Caco-2 (cell line): ENCODE results near the gene THRB. TPM values are rescaled to one million over a fixed set of nuclear protein-coding genes. Genes with fewer than 3 reads are reported as not detected.

Experiments used
- BruUV-seq: library from RNA; stranded (reverse); fragments of 400-500 nt; replicated peaks from 2 replicates; lab custom pipeline; 2021; lab: Mats Ljungman, UMichigan
- CTCF ChIA-PET: fragments of 300-600 bp; sonication (Branson Sonifier 250); formaldehyde crosslinking; loops from one replicate; lab custom pipeline; 2022; ENCODE audit warnings: antibody characterized with exemption; lab: Charles Lee
- POLR2A ChIA-PET: fragments of 300-600 bp; sonication (Branson Sonifier 250); formaldehyde crosslinking; loops from one replicate; lab custom pipeline; 2022; ENCODE audit warnings: antibody characterized with exemption; lab: Charles Lee
- DNase-seq, 2 experiments: peaks; one replicate each; pipeline versions ENCODE4 v3.0.0 to v3.0.0-alpha.2; 2020 to 2022
- H3K27me3 ChIP-seq: replicated peaks from 2 replicates; pipeline ENCODE4 v1.6.0; 2011; ENCODE audit warnings: low read length; ENCODE audit not compliant: control insufficient read depth, insufficient read depth
- H3K36me3 ChIP-seq: 2 replicates; pipeline ENCODE4 v1.5.1; 2011; ENCODE audit warnings: low read length; ENCODE audit not compliant: control insufficient read depth, insufficient read depth
- H3K4me1 ChIP-seq: fragments of 250-450 bp; sonication (Bioruptor Pico); 2 replicates; pipeline ENCODE4 v1.5.1; 2020; ENCODE audit warnings: mild to moderate bottlenecking
- H3K4me3 ChIP-seq: 2 replicates; pipeline ENCODE4 v1.5.1; 2011; ENCODE audit warnings: low read depth, mild to moderate bottlenecking, control low read depth, low read length
- H3K9me3 ChIP-seq: fragments of 250-450 bp; sonication (Bioruptor Pico); 2 replicates; pipeline ENCODE4 v1.5.1; 2020; ENCODE audit warnings: mild to moderate bottlenecking, moderate library complexity
- H3K27ac Mint-ChIP-seq: one replicate; pipeline ENCODE4 v1.8.0; 2022; ENCODE audit warnings: mixed read lengths; ENCODE audit not compliant: unreplicated experiment
- H3K27me3 Mint-ChIP-seq: one replicate; pipeline ENCODE4 v1.8.0; 2022; ENCODE audit warnings: mixed read lengths; ENCODE audit not compliant: insufficient read depth, unreplicated experiment
- H3K36me3 Mint-ChIP-seq: one replicate; pipeline ENCODE4 v1.8.0; 2022; ENCODE audit warnings: mild to moderate bottlenecking, mixed read lengths; ENCODE audit not compliant: insufficient read depth, unreplicated experiment
- H3K4me1 Mint-ChIP-seq: one replicate; pipeline ENCODE4 v1.8.0; 2022; ENCODE audit warnings: low read depth, mixed read lengths; ENCODE audit not compliant: unreplicated experiment
- H3K4me3 Mint-ChIP-seq: one replicate; pipeline ENCODE4 v1.8.0; 2022; ENCODE audit warnings: mild to moderate bottlenecking, moderate library complexity, mixed read lengths; ENCODE audit not compliant: unreplicated experiment
- H3K9me3 Mint-ChIP-seq: one replicate; pipeline ENCODE4 v1.8.0; 2022; ENCODE audit warnings: mixed read lengths; ENCODE audit not compliant: unreplicated experiment
- intact Hi-C: fragments of 100-400 bp; cut with micrococcal nuclease; formaldehyde crosslinking; loops from one replicate; pipeline ENCODE4 v1.10.0; 2022; ENCODE audit not compliant: unreplicated experiment
- total RNA-seq: library from RNA; stranded (reverse); gene quantifications from 2 replicates; pipeline ENCODE4 v1.2.3, GENCODE V29; 2022
- TF ChIP-seq, protein P1 (sequence below), 2 experiments: fragments of 200-600 bp in 1 of 2; IDR thresholded peaks; 1 replicate in 1 of 2; 2 replicates in 1 of 2; pipeline versions ENCODE4 v1.5.1 to v1.8.0; 2011 to 2022; ENCODE audit warnings: antibody characterized with exemption in 1 of 2, control low read depth in 1 of 2, inconsistent platforms in 1 of 2, low read depth in 1 of 2, low read length in 1 of 2, mild to moderate bottlenecking in 1 of 2, moderate library complexity in 1 of 2; ENCODE audit not compliant: insufficient read depth in 1 of 2, severe bottlenecking in 1 of 2, unreplicated experiment in 1 of 2

The THRB gene
- total RNA-seq, 1 experiment from 2014 or later: 19.4 TPM

GRCh38 chr3:24462737-24463136, 31.9 kb downstream of the THRB start:
- no peaks in the 10 kb centered on the region for H3K36me3 Mint-ChIP-seq
- ChIA-PET CTCF (no interaction called here), POLR2A (no interaction called here)
- Histone ChIP-seq H3K9me3 (no peaks in the 10 kb centered on the region; the same call in 1 of the 2 replicates), H3K4me1 (peaks cover 21% of the 10 kb centered on the region), H3K36me3 (no peaks in the 10 kb centered on the region), H3K4me3 (no peak overlapping the region), H3K27me3 (no peaks in the 10 kb centered on the region)
- BruUV-seq: no TSS peak
- no peak overlapping the region for H3K4me3 Mint-ChIP-seq
- DNase-seq: no peak
- no peaks in the 10 kb centered on the region for H3K9me3 Mint-ChIP-seq
- H3K4me1 Mint-ChIP-seq: peaks cover 11% of the 10 kb centered on the region
- H3K27me3 Mint-ChIP-seq: no peaks in the 10 kb centered on the region
- TF ChIP-seq, protein P1, sequence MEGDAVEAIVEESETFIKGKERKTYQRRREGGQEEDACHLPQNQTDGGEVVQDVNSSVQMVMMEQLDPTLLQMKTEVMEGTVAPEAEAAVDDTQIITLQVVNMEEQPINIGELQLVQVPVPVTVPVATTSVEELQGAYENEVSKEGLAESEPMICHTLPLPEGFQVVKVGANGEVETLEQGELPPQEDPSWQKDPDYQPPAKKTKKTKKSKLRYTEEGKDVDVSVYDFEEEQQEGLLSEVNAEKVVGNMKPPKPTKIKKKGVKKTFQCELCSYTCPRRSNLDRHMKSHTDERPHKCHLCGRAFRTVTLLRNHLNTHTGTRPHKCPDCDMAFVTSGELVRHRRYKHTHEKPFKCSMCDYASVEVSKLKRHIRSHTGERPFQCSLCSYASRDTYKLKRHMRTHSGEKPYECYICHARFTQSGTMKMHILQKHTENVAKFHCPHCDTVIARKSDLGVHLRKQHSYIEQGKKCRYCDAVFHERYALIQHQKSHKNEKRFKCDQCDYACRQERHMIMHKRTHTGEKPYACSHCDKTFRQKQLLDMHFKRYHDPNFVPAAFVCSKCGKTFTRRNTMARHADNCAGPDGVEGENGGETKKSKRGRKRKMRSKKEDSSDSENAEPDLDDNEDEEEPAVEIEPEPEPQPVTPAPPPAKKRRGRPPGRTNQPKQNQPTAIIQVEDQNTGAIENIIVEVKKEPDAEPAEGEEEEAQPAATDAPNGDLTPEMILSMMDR (IDR thresholded peaks at IDR 0.05; ENCODE audit: insufficient read depth in 1 of 2, low read depth in 1 of 2, low read length in 1 of 2, severe bottlenecking in 1 of 2, unreplicated experiment in 1 of 2): no peak
- H3K27ac Mint-ChIP-seq: no peak overlapping the region
- intact Hi-C loops: no loop called here

DNA sequence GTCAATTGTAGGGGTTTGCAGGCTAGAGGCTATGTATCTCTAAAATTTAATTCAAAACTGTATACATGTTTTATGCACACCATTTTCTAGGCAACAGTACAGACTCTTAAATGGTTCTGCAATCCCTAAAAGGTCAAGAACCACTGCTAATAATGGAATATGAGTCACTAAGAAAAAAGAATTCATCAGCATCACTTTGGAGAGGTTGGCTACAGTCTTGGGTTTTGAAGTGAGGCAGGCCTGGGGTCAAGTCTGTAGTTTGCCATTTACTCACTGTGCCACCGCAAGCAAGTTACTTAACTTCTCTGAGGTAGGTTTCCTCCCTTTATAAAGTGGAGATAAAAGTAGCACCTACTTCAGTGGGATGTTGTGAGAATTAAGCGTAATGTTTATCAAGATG, 33.7 kb downstream of the THRB start:
- CTCF ChIA-PET: no interaction called here
- no peaks in the 10 kb centered on the region for H3K9me3 Mint-ChIP-seq

GRCh38 chr3:24457719-24458118, 36.9 kb downstream of the THRB start:
- POLR2A ChIA-PET: no interaction called here
- H3K27me3 ChIP-seq: no peaks in the 10 kb centered on the region
- TF ChIP-seq, protein P1 (IDR thresholded peaks at IDR 0.05; ENCODE audit: insufficient read depth in 1 of 2, low read depth in 1 of 2, low read length in 1 of 2, severe bottlenecking in 1 of 2, unreplicated experiment in 1 of 2): no peak
- Mint-ChIP-seq H3K4me3 (no peak overlapping the region), H3K9me3 (no peaks in the 10 kb centered on the region), H3K36me3 (no peaks in the 10 kb centered on the region), H3K27ac (no peak overlapping the region), H3K27me3 (no peaks in the 10 kb centered on the region), H3K4me1 (peaks cover 30% of the 10 kb centered on the region)
- no peaks in the 10 kb centered on the region for H3K9me3 ChIP-seq
- H3K4me3 ChIP-seq: no peak overlapping the region
- H3K36me3 ChIP-seq: no peaks in the 10 kb centered on the region
- H3K4me1 ChIP-seq: peaks cover 65% of the 10 kb centered on the region
- intact Hi-C loops: loop anchor here (10.0 kb wide), 1 partner anchor 513 kb away; the partner anchor contains the start of gene NR1D2
- CTCF ChIA-PET: no interaction called here
- no TSS peak for BruUV-seq
- no peak for DNase-seq

More for the DNA sequence above, 33.7 kb downstream of the THRB start:
- no peaks in the 10 kb centered on the region; the same call in 1 of the 2 replicates for H3K9me3 ChIP-seq
- H3K27me3 ChIP-seq: no peaks in the 10 kb centered on the region
- H3K36me3 ChIP-seq: no peaks in the 10 kb centered on the region
- H3K4me3 ChIP-seq: no peak overlapping the region
- peaks cover 33% of the 10 kb centered on the region for H3K4me1 ChIP-seq
- H3K27ac Mint-ChIP-seq: no peak overlapping the region
- no peak for DNase-seq
- H3K27me3 Mint-ChIP-seq: no peaks in the 10 kb centered on the region
- no peak overlapping the region for H3K4me3 Mint-ChIP-seq
- no TSS peak for BruUV-seq
- H3K4me1 Mint-ChIP-seq: peaks cover 13% of the 10 kb centered on the region
- no peaks in the 10 kb centered on the region for H3K36me3 Mint-ChIP-seq
- POLR2A ChIA-PET: no interaction called here
- intact Hi-C loops: no loop called here
- TF ChIP-seq, protein P1 (IDR thresholded peaks at IDR 0.05; ENCODE audit: insufficient read depth in 1 of 2, low read depth in 1 of 2, low read length in 1 of 2, severe bottlenecking in 1 of 2, unreplicated experiment in 1 of 2): no peak
